HG02938 (cell line): ENCODE measurements around the gene C19orf53.
"Not testable (repeated sequence)": the region's sequence is repeated elsewhere in the genome, so short reads cannot be mapped to it uniquely, and the experiment has no call there.

Experiments used
- ATAC-seq: cut with Tn5 transposase; IDR thresholded peaks from one replicate; pipeline ENCODE4 v1.9.1; 2021; ENCODE audit warnings: mild to moderate bottlenecking, moderate library complexity; ENCODE audit not compliant: unreplicated experiment

The C19orf53 gene

DNA sequence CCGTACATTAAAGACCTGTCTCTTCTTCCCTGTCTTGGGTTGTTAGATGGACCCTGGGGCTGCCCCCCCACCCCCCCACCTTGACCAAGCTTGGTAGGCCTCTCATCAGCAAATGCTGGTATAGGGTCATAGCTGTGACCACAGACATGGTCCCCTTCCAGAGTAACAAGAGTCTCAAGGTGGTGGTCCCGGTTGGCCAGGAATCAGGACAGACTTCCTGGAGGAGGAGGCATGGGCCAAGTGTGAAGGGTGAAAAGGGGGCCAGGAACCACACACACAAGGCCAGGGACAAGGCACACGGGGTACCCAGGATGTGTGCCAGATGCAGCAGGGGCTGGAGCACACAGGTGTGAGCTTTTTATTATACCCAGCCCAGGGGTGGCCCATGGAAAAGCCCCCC lies 11.0 kb upstream of the C19orf53 start:
- ATAC-seq: no peak

DNA sequence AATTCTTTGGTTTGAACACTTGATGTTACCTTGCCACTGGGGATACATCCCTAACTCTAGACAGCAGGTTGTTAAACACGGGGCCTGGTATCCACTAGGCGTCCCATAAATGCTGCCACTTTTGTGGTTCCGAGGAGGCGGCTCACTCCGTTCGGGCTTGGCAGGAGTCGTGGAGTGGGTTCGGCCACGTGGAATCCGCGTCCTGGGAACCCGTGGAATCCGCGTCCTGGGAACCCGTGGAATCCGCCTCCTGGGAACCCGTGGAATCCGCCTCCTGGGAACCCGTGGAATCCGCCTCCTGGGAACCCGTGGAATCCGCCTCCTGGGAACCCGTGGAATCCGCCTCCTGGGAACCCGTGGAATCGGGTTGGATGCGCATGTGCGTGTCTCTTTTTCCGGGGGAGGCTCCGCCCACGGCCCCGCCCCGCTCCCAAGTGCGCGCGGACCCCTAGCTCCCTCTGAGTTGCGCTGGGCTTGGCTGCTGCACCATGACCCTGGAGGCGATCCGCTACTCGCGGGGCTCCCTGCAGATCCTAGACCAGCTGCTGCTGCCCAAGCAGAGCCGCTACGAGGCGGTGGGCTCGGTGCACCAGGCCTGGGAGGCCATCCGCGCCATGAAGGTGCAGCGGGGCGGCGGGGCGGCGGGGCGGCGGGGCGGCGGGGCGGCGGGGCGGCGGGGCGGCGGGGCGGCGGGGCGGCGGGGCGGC lies 10.0 kb upstream of the C19orf53 start, which contains the start of gene MRI1:
TSS of gene MRI1 (plus strand) at position 422 of the 707 bp plus-strand sequence. CDS start at position 489, 67 bp downstream.
- ATAC-seq: no peak

GRCh38 chr19:13764821-13765394 lies 9.3 kb upstream of the C19orf53 start:
- ATAC-seq: no peak

- ATAC-seq: no peak
These were observed 8.7 kb upstream of the C19orf53 start for GRCh38 chr19:13765395-13766094.

DNA sequence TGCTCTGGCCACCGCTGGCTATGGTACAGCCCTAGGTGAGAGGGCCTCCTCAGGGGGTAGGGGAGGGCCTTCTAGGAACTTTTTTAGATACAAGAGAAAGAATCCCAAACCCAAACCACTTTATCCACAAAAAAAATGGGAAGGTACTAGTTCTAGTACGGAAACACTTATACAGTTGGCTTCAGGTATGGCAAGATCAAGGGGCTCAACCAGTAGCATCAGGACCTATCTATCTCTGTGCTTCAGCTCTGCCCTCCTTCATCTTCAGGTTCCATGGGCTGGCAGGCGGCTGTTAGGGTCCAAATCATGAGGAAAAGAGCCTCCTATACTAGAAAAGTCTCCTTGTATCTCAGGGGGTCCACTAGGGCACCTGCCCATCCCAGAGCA lies 8.2 kb upstream of the C19orf53 start:
- ATAC-seq: no peak

- ATAC-seq: no peak
These were observed 5.7 kb upstream of the C19orf53 start for GRCh38 chr19:13768510-13768909.

DNA sequence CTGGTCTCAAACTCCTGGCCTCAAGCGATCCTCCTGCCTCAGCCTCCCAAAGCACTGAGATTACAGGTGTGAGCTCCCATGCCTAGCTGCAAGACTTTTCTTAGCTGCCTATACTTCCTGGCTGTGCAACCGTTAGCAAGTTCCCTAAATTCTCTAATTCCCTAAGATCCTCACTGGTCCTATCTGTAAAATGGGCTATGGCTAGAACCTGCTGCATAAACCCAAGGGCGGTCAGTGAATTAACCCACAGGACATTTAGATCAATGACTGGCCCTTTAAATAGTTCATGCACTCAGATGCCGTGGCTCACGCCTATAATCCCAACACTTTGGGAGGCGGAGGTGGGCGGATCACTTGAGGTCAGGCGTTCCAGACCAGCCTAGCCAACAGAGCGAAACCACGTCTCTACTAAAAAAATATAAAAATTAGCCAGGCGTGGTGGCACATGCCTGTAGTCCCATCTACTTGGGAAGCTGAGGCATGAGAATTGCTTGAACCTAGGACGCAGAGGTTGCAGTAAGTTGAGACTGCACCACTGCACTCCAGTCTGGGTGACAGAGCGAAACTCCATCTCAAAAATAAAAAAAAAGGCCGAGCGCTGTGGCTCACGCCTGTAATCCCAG lies 4.1 kb upstream of the C19orf53 start:
- no peak for ATAC-seq

- ATAC-seq: no peak
These were observed 4.1 kb downstream of the C19orf53 start for GRCh38 chr19:13778398-13778797.

- no peak for ATAC-seq
These were observed 4.6 kb downstream of the C19orf53 start for GRCh38 chr19:13778847-13779246.

DNA sequence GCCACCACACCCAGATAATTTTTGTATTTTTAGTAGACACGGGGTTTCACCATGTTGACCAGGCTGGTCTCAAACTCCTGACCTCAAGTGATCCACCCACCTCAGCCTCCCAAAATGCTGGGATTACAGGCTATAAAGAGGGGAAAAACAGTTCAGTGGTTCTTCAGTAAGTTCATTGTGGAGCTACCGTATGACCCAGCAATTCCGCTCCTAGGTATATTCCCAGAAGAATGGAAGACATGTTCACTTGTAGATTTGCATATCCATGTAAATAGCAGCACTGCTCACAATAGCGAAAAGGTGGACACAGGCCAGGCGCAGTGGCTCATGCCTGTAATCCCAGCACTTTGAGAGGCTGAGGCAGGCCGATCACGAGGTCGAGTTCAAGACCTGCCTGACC lies 5.5 kb downstream of the C19orf53 start:
- not testable (repeated sequence) for ATAC-seq

GRCh38 chr19:13781547-13781946 lies 7.3 kb downstream of the C19orf53 start:
- ATAC-seq: no peak

GRCh38 chr19:13782537-13782936 lies 8.3 kb downstream of the C19orf53 start:
- no peak for ATAC-seq

DNA sequence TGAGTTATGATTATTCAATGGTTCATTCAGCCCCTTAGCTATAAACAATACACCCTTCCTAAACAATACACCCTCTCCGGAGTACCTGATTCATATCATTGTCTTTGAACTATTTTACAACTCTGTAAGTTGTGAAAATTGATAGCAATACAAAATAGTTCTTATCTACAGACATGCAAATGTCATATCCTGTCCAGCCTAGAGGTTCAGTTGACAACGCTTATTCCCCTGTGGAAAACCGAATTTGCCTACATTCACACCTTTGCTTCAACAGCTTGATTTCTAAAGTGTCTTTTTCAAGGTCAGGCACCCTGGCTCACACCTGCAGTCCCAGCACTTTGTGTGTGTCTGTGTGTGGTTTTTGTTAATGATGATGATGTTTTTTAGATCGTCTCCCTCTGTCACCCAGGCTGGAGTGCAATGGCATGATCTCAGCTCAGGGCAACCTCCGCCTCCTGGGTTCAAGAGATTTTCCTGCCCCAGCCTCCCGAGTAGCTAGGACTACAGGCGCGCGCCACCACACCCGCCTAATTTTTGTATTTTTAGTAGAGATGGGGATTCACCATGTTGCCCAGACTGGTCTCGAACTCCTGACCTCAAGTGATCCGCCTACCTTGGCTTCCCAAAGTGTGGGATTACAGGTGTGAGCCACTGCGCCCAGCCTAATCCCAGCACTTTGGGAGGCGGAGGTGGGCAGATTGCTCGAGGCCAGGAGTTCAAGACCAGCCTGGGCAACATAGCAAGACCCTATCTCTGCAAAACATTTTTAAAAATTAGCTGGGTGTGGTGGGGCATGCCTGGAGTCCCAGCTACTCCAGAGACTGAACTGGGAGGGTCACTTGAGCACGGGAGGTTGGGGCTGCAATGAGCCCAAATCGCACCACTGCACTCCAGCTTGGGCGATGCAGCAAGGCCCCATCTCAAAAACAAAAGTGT lies 9.6 kb downstream of the C19orf53 start:
- no peak for ATAC-seq

DNA sequence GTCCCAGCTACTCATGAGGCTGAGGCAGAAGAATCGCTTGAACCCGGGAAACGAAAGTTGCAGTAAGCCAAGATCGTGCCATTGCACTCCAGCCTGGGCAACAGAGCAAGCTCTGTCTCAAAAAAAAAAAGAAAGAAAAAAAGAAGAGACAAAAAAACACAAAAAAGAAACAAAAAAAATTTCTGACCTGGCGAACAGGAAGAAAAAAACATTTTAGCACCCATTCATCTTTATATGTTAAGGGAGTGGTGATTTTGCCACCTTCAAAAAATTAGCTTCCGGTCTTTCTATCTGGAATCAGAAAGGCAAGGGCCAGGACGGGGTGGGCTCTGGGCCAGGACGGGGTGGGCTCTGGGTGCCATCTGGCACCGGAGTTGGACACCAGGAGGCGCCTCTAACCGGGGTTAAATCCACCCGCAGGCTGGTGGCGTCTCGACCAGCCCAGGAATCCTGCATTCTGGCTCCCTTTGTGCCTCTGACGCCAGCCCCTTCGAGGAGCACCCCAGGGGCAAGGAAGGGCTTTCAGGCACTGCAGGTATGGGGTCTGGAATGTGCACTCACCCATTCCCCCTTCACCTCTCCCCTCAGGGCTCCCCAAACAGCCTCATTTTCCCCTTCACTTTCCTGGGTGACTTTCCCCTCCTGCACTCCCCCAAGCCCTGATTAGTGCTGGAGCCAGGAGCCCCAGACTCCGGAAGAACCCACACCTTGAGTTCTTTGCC lies 10.6 kb downstream of the C19orf53 start:
- no peak for ATAC-seq

DNA sequence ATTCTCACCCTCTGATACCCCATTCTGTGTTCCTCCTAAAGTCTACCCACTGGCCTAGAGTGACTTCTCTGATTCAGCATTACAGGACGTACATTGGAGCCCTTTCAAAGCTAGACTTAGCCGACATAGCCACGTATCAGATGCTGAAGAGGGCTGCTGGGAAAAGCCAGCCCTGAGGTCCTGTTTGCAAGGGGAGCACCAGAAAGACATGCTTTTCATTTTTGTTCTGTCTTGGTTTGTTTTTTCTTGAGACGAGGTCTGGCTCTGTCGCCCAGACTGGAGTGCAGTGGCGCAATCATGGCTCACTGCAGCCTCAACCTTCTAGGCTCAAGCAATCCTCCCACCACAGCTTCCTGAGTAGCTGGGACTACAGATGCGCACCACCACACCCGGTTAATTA lies 14.7 kb downstream of the C19orf53 start:
- no peak for ATAC-seq

DNA sequence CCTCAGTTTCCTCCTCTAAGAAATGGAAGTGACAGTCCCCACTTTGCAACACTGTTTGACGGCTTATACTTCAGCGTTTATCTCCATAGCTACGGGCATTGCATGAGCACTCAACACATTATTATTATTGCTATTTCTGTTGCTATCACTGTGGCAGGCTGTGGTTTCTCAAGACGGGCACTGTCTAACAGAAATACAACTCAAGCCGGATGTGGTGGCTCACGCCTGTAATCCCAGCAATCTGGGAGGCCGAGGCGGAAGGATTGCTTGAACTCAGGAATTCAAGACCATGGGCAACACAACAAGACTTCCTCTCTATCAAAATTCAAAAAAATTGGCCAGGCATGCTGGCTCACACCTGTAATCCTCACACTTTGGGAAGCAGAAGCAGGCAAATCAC lies 16.1 kb downstream of the C19orf53 start:
- ATAC-seq: no peak

DNA sequence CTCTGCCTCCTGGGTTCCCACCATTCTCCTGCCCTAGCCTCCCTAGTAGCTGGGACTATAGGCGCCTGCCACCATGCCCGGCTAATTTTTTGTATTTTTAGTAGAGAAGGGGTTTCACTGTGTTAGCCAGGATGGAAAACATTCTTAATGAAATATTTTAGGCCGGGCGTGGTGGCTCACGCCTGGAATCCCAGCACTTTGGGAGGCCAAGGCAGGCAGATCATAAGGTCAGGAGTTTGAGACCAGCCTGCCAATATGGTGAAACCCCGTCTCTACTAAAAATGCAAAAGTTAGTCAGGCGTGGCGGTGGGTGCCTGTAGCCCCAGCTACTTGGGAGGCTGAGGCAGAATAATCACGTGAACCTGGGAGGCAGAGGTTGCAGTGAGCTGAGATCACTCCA lies 19.1 kb downstream of the C19orf53 start:
- not testable (repeated sequence) for ATAC-seq

DNA sequence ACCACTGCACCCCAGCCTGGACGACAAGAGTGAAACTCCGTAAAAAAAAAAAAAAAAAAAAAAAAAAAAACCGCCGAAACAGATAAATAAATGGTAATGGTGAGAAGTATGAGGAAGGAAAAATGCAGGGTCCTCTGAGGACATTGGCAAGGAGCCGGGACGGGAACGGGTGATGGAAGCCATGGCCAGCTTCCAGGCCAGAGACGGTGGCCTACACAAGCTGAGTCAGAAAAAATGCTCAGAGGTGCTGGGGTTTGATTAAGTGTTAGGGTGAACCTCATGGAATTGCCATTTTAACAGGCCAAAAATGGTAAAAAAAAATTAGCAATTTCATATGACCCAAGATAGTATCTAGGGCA lies 20.1 kb downstream of the C19orf53 start:
- ATAC-seq: no peak

DNA sequence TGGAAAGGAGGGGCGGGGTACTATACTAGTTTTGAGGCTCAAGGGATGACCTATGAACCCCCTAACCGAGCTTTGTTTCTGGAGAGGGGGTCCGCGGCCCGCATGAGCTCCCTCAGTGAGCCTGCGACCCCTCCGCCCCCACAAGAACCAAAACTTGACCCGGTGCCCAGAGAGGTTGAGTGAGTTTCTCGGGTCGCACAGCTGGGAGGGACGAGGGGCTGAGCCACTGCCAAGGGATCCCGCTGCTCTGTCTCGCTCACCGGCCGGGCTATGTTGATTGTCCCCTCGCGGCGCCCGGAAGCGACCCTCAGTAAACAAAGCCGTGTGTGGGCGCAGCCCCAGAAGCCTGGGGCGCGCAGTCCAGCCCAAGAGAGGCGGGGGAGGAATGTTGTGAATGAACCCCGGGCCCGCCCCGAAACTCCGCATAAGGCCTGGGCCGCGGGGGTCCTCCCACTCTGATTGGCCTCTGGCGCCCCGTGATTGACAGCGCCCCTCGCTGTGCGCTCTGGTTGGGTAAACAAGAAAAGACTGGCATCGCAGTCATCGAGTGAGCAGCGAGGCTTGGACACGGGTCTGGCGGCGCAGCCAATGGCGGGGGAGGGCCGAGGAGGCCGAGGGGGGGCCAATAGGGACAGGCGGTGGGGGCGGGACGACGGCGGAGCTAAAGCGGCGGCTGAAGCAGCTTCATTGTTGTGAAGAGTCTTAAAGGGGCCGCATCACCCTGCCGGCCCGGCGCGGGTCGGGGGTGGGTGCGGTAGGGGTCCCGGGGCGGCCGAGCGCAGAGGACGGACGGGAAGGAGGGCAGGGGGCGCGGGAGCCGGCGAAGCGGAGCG lies 20.7 kb downstream of the C19orf53 start, which contains the start of gene ZSWIM4:
TSS of gene ZSWIM4 (plus strand) at position 687 of the 833 bp plus-strand sequence. CDS start 206 bp downstream, outside the sequence.
- peak; percentile 92 for ATAC-seq
